ENCODE data around the gene SCN8A.

The SCN8A gene

GRCh38 chr12:51837286-51837685, 246.3 kb downstream of the SCN8A start:
- H3K4me1 Mint-ChIP-seq: peaks cover 94% of the 10 kb centered on the region
- no peak for TF ChIP-seq CTCF (IDR thresholded peaks at IDR 0.05)
- H3K36me3 Mint-ChIP-seq (ENCODE audit: low read depth): peaks cover 6% of the 10 kb centered on the region
- peak overlapping the region; percentile 59 for H3K4me3 Mint-ChIP-seq
- H3K27ac Mint-ChIP-seq: peak overlapping the region; percentile 97
- peaks cover 3% of the 10 kb centered on the region for H3K27me3 Mint-ChIP-seq (ENCODE audit: low read depth, poor library complexity)
- no peaks in the 10 kb centered on the region for H3K9me3 Mint-ChIP-seq
- no peak for DNase-seq

GRCh38 chr12:51838036-51838435, 247.0 kb downstream of the SCN8A start:
- no peaks in the 10 kb centered on the region for H3K9me3 Mint-ChIP-seq
- H3K27ac Mint-ChIP-seq: peak overlapping the region; percentile 97
- DNase-seq: no peak
- H3K27me3 Mint-ChIP-seq (ENCODE audit: low read depth, poor library complexity): peaks cover 3% of the 10 kb centered on the region
- H3K4me3 Mint-ChIP-seq: peak overlapping the region; percentile 59
- TF ChIP-seq CTCF (IDR thresholded peaks at IDR 0.05): no peak
- H3K36me3 Mint-ChIP-seq (ENCODE audit: low read depth): peaks cover 6% of the 10 kb centered on the region
- H3K4me1 Mint-ChIP-seq: peaks cover 94% of the 10 kb centered on the region

GRCh38 chr12:51838762-51839161, 247.7 kb downstream of the SCN8A start:
- Mint-ChIP-seq H3K36me3 (ENCODE audit: low read depth) (peaks cover 4% of the 10 kb centered on the region), H3K27me3 (ENCODE audit: low read depth, poor library complexity) (no peaks in the 10 kb centered on the region), H3K4me1 (peaks cover 91% of the 10 kb centered on the region), H3K9me3 (no peaks in the 10 kb centered on the region), H3K27ac (peak overlapping the region; percentile 17), H3K4me3 (peak overlapping the region; percentile 30)
- no peak for TF ChIP-seq CTCF (IDR thresholded peaks at IDR 0.05)
- DNase-seq: no peak

GRCh38 chr12:51839310-51839947, 248.4 kb downstream of the SCN8A start:
- H3K36me3 Mint-ChIP-seq (ENCODE audit: low read depth): no peaks in the 10 kb centered on the region
- H3K4me1 Mint-ChIP-seq: peaks cover 91% of the 10 kb centered on the region
- H3K27ac Mint-ChIP-seq: peak overlapping the region; percentile 17
- peak overlapping the region; percentile 30 for H3K4me3 Mint-ChIP-seq
- no peaks in the 10 kb centered on the region for H3K9me3 Mint-ChIP-seq
- DNase-seq: no peak
- no peaks in the 10 kb centered on the region for H3K27me3 Mint-ChIP-seq (ENCODE audit: low read depth, poor library complexity)
- no peak for TF ChIP-seq CTCF (IDR thresholded peaks at IDR 0.05)

GRCh38 chr12:51840966-51841365, 249.9 kb downstream of the SCN8A start:
- no peaks in the 10 kb centered on the region for H3K9me3 Mint-ChIP-seq
- no peak for DNase-seq
- H3K4me1 Mint-ChIP-seq: peaks cover 92% of the 10 kb centered on the region
- TF ChIP-seq CTCF (IDR thresholded peaks at IDR 0.05): no peak
- no peak overlapping the region for H3K27ac Mint-ChIP-seq
- no peaks in the 10 kb centered on the region for H3K27me3 Mint-ChIP-seq (ENCODE audit: low read depth, poor library complexity)
- no peak overlapping the region for H3K4me3 Mint-ChIP-seq
- H3K36me3 Mint-ChIP-seq (ENCODE audit: low read depth): no peaks in the 10 kb centered on the region

- DNase-seq: no peak
- Mint-ChIP-seq H3K27me3 (ENCODE audit: low read depth, poor library complexity) (no peaks in the 10 kb centered on the region), H3K27ac (no peak overlapping the region), H3K4me3 (peak overlapping the region; percentile 55), H3K9me3 (no peaks in the 10 kb centered on the region), H3K4me1 (peaks cover 93% of the 10 kb centered on the region), H3K36me3 (ENCODE audit: low read depth) (no peaks in the 10 kb centered on the region)
- TF ChIP-seq CTCF (IDR thresholded peaks at IDR 0.05): no peak
These were observed 250.7 kb downstream of the SCN8A start for GRCh38 chr12:51841727-51842126.

Data from nephron progenitor cell (in vitro differentiated cells).